ENCODE measurements around the gene CAMTA2. TPM values are rescaled to one million over a fixed set of nuclear protein-coding genes. Genes with fewer than 3 reads are reported as not detected.

The CAMTA2 gene
- total RNA-seq, 1 donor from 2014 or later = 38.9 TPM

Small RNA genes lying within 50 kb of the gene (microRNA-seq; reads per million reads assigned to microRNA genes)
- gene MIR6864 (not detected), gene MIR6865 (not detected)

Other genes starting within 250 kb of the CAMTA2 start
- gene ZMYND15, start 247.8 kb downstream of the CAMTA2 start, total RNA-seq = 0.40 TPM
- gene CXCL16, start 247.7 kb downstream of the CAMTA2 start, total RNA-seq = 3.6 TPM
- not detected for gene TM4SF5, start 215.8 kb downstream of the CAMTA2 start, total RNA-seq
- gene VMO1, start 201.3 kb downstream of the CAMTA2 start, total RNA-seq = 0.97 TPM
- gene GLTPD2, start 198.7 kb downstream of the CAMTA2 start, total RNA-seq = not detected
- gene PSMB6, start 191.5 kb downstream of the CAMTA2 start, total RNA-seq = 147 TPM
- gene PLD2, start 180.5 kb downstream of the CAMTA2 start, total RNA-seq = 9.5 TPM
- gene MINK1, start 154.3 kb downstream of the CAMTA2 start, total RNA-seq = 44.0 TPM
- 0.46 TPM for gene C17orf107, start 88.1 kb downstream of the CAMTA2 start, total RNA-seq
- gene CHRNE, start 84.6 kb downstream of the CAMTA2 start, total RNA-seq = 5.5 TPM
- gene GP1BA, start 55.4 kb downstream of the CAMTA2 start, total RNA-seq = not detected
- 176 TPM for gene SLC25A11, start 47.6 kb downstream of the CAMTA2 start, total RNA-seq
- 84.7 TPM for gene RNF167, start 47.4 kb downstream of the CAMTA2 start, total RNA-seq
- 204 TPM for gene PFN1, start 39.1 kb downstream of the CAMTA2 start, total RNA-seq
- 382 TPM for gene ENO3, start 36.6 kb downstream of the CAMTA2 start, total RNA-seq
- 104 TPM for gene SPAG7, start 19.9 kb downstream of the CAMTA2 start, total RNA-seq
- 1.8 TPM for gene INCA1, start 9.8 kb upstream of the CAMTA2 start, total RNA-seq
- 646 TPM for gene KIF1C, start 10.3 kb upstream of the CAMTA2 start, total RNA-seq
- not detected for gene SLC52A1, start 47.8 kb upstream of the CAMTA2 start, total RNA-seq
- 12.6 TPM for gene ZFP3, start 90.8 kb upstream of the CAMTA2 start, total RNA-seq
- gene ZNF232, start 124.2 kb upstream of the CAMTA2 start, total RNA-seq = 4.1 TPM
- gene USP6, start 128.4 kb upstream of the CAMTA2 start, total RNA-seq = 0.08 TPM
- gene ZNF594, start 204.2 kb upstream of the CAMTA2 start, total RNA-seq = 5.8 TPM
- gene SCIMP, start 247.2 kb upstream of the CAMTA2 start, total RNA-seq = 0.62 TPM

Measured in cardiac septum (tissue), 1 donor.